HG02798 (cell line): Measurements from ENCODE around the gene SCAI.
A peak's percentile ranks its signal among the peaks of the same experiment; 100 is the strongest.
"Not testable (repeated sequence)": the region's sequence is repeated elsewhere in the genome, so short reads cannot be mapped to it uniquely, and the experiment has no call there.

Experiments used
- ATAC-seq: cut with Tn5 transposase; IDR thresholded peaks from one replicate; pipeline ENCODE4 v1.9.1; 2021; ENCODE audit warnings: mild to moderate bottlenecking; ENCODE audit not compliant: unreplicated experiment, poor library complexity

SCAI gene

DNA sequence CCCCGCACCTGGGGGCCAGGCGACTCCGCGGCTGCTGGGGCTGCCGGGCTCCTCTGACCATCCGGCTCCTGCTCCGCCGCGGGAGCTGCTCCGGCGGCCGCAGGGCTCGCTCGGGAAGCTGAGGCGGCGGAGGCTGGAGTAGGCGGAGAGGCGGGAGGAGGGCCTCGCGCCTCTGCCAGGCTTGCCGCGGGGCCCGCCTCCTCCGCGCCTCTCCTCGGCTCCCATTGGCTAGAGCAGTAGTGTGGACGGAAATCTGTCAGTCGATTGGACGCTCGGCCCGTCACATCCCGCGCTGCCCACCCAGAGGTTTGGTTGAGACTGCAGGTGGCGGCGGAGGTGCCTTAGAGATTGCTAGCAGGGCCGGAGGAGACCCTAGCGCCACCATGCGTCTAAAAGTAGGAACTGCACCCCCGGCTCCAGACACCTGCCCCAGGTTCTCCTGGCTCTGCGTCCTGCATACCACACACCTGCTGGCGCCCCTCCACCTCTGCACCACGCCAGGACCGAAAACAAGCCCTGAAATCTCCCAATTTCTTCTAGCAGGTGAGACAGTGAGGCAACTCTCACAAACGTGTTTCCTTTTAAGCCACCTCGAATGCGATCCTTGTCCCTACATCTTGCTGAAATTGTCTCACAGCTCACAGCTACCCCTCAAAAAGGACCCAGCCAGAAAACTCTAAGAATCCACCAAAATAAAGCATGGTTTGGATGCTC, at the start of gene SCAI:
SCAI (minus strand) TSS at position 152 of the 714 bp plus-strand sequence; CDS start at position 61, 91 bp downstream.
- ATAC-seq: peak; percentile 99

DNA sequence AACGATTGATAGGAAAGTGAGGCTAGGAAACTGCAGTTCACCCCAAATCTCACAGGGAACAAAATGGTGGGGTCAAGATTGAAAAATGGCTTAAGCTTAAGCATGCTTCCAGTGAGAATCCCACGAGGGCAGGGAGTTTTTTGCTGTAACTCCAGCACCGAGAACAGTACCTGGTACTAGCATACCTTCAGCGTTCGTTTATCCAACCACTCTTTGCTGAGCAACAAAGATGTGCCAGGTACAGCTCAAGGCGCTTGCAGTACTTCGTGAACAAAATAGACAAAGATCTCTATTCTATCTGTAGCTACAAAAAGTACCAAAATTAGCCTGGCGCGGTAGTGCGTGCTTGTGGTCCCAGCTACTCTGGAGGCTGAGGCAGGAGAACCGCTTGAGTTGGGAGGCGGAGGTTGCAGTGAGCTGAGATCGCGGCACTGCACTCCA, 47.1 kb upstream of the SCAI start:
- no peak for ATAC-seq

DNA sequence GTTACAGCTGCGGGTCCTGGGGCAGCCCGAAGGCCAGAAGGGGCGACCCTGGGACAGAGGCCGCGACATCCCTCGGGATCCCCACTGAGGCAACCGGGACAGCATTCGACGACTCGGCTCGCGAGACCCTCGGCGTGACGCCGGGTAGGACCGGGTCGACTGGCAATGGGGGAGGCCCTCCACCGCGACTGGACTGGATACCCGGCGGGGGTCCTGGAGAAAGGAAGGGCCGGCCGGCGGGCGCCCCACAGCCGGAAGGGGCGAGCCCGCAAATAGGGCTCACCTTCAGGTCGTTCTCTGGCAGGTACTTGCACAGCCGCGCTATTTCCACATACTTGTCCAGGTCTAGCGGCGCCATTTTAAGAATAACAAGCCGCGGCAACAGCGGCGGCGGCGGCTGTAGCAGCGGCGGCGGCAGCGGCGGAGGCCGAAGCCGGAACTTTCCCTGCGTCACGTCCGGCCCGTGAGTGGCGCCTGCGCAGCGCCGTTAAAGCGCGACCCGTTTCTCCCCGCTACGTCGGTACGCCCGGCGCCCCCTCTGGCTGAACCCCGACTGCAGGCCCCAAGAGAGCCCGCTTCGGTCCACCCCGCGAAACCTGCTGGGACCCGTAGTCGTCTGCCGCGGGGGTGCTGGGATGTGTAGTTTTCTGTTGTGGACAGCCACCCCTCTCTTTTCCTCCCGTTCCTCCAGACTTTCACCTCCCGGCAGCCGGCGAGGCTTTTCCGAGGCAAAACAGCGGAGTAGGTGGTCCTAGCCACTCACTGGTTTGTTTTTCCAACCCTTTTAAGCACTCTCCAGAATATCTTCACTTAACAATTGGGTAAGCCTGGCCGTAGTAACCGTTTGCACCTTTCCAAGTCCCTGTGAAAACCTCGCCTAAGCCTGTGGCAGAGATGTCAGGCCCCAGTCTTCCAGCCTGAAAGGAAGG, 46.3 kb upstream of the SCAI start, which contains the start of gene PPP6C:
PPP6C (minus strand) TSS at position 443 of the 929 bp plus-strand sequence; CDS start at position 358, 85 bp downstream.
- peak; percentile 98 for ATAC-seq

DNA sequence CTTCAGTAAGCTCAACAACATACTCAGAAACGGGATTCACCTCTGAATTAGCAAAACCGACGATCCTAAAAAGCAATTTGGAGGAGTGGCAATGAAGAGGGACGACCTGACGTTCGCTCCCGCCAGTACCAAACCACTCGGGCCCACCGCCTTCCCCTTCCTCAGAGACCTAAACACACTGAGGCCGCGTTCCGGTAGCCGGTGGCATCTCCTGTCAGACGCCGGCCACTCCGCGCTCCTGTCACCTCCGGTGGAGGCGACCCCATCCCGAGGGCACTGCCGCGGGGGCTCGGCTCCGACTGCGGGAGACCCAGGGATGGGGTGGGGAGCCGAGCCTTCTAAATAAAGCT, 45.7 kb upstream of the SCAI start:
- ATAC-seq: peak; percentile 12

DNA sequence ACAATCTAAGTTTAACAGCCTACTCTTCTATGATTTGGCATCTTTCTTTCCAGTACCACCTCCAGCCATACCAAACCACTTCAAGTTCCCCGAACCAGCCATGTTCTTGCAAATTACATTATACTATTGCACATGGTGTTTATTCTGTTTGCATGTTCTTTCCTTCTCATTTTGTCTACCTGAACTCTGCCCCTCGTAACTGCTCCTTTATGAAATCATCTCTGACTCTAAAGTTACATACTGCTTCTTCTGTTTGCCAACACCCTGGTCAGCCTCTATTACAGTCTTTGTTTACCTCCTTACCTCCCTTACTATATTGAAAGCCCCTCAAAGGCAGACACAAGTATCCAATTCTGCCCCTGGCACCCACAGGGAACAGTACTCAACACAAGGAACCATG, 40.2 kb upstream of the SCAI start:
- ATAC-seq: no peak

DNA sequence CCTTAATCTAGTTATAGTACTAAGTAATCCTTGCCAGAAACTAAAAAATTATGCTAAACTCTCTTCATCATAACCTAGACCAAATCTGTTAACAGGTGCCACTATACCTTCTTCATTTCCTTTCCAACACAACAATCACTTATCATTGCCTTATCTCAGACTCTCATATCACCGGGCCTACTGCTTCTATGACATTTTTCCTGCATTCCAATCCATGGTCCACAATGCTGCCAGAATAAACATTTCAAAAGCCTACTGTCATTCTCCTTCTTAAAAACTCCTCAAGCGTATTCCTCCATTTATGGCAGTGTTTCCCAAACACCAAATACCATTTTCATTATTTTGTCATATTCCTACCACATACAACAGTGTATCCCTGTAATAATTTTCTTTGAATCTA, 39.7 kb upstream of the SCAI start:
- no peak for ATAC-seq

DNA sequence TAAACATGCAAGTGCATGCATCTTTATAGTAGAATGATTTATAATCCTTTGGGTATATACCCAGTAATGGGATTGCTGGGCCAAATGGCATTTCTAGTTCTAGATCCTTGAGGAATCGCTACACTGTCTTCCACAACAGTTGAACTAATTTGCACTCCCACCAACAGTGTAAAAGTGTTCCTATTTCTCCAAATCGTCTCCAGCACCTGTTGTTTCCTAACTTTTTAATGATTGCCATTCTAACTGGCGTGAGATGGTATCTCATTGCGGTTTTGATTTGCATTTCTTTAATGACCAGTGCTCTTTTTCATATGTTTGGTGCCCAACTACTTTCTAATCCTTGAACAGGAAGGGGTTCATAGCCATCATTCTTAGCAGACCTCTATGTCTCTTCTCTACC, 38.4 kb upstream of the SCAI start:
- not testable (repeated sequence) for ATAC-seq

DNA sequence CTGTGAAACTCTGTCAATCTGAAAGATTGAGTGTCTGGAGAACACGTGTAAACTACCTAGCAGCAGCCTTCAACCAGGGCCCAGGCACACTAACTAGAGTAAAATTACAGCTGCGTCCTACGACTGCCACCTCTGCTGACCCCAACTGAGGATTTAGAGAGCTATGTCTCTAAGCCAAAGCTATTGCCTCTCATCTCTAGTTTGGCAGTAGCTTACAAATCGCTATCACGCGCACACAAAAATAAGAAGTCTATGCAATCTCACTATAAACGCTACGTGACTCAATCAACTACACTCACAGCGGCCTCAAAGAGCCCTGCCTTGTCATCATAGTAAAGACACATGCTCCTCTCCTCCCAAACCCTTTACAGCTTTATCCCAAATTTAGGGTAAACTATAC, 37.5 kb upstream of the SCAI start:
- no peak for ATAC-seq

DNA sequence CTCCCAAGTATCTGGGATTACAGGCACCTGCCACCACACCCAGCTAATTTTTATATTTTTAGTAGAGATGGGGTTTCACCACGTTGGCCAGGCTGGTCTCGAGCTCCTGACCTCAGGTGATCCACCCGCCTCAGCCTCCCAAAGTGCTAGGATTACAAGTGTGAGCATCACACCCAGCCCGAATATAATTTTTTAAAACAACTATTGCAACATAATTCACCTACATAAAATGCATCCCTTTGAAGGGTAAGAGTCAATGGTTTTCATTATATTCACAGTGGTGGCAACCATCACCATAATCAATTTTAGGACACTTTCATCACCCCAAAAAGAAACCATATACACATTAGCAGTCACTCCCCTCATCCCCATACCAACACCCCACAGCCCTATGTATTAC, 36.4 kb upstream of the SCAI start:
- not testable (repeated sequence) for ATAC-seq

DNA sequence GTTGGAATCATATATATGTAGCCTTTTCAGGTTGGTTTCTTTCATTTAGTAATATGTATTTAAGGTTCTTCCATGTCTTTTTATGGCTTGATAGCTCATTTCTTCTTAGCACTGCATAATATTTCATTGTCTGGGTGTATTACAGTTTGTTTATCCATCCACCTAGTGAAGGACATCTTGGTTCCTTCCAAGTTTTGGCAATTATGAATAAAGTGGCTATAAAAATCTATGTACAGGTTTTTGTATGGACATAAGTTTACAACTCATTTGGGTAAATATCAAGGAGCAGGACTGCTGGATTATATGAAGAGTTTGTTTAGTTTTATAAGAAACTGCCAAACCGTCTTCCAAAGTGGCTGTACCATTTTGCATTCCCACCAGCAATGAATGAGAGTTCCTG, 34.6 kb upstream of the SCAI start:
- no peak for ATAC-seq

DNA sequence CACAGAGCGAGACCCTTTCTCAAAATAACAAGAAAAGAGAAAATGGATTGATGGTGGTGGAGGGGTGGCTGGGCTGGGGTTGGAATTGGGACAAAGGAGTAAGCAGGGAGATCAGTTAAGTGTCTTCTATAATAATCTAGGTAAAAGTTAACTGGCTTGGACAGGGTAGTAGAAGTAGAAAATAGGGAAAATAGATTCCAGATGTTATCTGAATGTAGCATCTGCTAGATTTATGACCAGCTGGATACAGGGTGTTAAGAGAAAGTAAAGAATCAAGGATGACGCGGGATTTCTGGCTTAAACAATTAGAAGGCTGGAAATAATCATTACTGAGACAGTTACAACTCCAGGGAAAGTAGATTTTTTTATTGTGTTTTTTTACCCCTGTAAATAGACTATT, 33.3 kb upstream of the SCAI start:
- no peak for ATAC-seq

DNA sequence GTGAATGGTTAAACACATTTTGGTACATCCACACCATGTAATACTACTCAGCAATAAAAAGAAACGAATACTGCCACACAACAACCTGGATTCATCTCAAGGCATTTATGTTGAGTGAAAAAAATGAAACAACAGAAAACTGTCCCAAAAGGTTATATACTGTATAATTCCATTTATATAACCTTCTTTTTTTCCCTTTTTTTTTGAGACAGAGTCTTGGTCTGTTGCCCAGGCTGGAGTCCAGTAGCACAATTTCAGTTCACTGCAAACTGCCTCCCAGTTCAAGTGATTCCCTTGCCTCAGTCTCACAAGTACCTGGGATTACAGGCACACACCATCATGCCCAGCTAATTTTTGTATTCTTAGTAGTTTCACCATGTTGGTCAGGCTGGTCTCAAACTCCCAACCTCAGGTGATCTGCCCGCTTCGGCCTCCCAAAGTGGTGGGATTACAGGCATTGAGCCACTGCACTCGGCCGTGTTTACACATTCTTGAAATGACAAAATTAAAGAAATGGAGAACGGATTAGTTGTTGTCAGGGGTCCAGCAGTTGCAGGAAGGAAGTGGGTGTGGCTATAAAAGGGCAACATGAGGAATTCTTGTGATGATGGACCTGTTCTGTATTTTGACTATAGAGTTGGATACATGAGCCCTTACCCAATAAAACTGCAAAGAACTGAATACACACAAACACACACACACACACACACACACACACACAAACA, 28.9 kb upstream of the SCAI start:
- ATAC-seq: no peak

DNA sequence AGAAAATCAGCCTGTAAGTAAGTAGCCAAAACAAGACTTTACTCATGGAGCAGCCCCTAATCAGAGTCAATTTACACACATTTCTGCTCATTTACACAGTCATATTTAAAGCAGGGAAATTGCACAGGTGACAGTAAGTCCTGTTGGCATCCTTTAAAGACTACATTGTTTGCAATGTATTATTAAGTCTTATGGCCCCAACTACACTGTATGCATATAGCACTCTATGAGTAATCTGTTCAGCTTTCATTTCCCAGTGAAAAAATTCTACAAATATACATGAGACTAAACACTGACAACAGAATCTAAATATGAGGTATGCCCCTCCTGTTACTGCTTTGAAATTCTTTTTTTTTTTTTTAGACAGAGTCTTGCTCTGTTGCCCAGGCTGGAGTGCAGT, 26.6 kb upstream of the SCAI start:
- ATAC-seq: no peak

DNA sequence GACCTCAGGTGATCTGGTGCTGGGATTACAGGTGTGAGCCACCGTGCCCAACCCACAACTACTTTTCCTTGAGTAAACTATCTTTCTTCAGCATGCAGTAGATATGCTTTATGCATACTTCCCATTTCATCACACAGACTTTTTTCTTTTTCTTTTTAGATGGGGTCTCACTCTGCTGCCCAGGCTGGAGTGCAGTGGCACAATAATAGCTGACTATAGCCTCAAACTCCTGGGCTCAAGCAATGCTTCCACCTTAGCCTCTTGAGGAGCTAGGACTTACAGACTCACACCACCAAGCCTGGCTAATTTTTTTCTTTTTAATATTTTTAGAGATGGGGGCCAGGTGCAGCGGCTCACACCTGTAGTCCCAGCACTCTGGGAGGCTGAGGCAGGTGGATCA, 23.4 kb upstream of the SCAI start:
- ATAC-seq: no peak

DNA sequence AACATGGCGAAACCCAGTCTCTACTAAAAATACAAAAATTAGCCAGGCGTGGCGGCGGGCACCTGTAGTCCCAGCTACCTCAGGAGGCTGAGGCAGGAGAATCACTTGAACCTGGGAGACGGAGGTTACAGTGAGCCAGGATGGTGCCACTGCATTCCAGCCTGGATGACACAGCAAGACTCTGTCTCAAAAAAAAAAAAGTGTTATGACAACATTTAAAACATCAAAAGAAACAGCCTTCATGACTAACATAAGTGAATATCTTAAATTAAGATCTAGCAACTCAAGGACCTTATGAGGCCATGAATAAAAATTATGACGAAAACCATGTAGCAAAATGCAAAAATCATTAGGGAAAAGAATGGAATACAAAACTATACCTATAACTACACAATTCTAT, 19.6 kb upstream of the SCAI start:
- ATAC-seq: not testable (repeated sequence)

DNA sequence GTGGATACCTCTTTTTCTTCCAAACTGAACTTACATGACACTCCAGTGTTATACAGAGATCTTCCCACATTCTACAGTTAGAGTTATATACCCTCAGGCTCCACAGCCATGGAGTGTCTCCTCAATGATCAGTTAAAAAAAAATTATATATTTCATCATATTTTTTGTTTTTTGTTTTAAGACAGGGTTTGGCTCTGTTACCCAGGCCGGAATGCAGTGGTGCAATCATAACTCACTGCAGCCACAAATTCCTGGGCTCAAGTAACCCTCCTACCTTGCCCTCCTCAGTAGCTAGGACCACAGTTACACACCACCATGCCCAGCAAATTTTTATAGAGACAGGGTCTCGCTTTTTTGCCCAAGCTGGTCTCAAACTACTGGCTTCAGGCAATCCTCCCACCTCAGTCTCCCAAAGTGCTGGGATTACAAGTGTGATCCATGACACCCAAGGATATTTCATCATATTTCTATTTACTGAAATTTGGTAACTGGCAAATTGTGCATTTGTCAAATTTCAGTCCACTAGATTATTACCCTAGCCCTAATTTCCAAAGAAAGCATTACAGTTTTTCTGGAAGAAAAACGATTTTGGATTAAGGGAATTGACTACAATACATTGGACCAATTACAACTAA, 18.1 kb upstream of the SCAI start:
- ATAC-seq: no peak

DNA sequence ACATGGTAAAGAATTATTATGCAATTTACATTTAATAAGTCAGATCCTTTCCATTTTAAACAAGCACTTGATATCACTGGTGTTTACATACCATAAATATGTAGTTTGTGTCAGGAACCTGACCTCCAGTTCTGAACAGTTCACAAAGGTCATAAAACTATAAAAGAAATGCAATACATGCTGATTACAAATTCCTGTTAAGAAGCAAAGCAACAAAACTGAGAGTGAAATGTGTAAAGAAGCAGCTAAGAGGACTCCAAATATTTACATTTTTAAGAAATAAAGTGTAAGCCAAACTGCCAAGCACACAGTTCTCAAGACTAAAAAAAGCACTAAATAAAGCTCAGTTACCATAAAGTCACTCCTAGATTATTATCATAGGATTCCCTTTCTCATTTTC, 17.4 kb upstream of the SCAI start:
- no peak for ATAC-seq

DNA sequence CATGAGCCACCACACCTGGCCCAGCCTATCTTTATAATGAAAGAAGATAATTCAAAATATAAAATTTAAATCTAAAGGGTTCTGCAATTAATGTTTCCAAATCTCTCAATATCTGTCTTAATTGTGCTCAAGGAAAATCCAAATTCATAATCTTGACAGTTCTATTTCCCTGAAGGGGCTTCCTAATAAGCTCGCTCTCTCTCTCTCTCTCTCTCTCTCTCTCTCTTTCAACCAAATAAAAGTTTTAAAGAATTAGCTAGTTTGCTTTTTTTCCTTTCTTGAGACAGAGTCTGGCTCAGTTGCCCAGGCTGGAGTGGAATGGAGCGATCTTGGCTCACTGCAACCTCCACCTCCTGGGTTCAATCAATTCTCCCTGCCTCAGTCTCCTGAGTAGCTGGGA, 13.2 kb upstream of the SCAI start:
- no peak for ATAC-seq

DNA sequence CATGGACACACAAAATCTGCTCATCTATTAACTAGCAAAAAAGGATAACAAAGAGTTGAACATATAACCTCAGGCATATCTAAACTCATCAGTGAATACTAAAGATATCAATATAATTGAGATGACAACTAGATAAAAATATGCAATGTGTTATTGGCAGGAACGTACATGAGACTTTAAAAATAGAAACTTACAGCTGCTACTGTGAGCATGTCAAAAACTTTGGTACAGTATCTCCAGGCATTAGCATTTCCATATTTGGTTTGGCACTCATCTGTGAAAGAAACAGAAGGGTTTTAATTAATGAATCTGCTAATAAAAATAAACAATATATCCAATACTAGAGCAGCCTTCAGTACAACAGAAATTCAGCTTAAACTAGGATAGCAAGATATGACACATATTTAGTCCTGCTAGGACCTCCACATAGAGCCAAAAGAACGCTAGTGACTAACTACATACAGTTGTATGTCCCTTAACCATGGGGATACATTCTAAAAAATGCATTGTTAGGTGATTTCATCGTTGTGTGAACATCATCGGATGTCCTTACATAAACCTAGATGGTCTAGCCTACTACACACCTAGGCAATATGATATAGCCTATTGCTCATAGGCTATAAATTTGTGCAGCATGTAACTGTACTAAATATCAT, 10.5 kb upstream of the SCAI start:
- no peak for ATAC-seq

DNA sequence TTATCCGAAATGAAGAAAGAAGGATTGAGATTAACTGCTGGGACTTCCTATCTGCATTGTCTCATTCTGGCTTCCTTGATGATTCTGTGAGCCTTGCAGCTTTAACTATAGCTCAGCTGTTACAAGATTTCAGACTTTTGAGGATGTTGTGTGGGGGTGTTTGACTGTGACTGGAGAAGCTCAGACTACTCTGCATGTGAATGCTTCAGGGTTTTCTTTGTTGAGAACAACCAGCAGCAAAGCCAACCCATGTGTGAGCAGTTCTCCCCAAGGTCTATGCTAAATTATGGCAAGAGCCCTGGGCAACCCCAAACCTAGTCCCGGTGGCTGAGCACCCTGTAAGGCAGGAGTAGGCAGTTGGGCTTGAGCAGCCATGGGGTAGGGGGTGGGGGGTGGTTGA, 8.4 kb upstream of the SCAI start:
- no peak for ATAC-seq
